ENCODE data around the gene AKAP13.
A peak's percentile ranks its signal among the peaks of the same experiment; 100 is the strongest.
"Not testable (repeated sequence)": the region's sequence is repeated elsewhere in the genome, so short reads cannot be mapped to it uniquely, and the experiment has no call there.

AKAP13 gene

GRCh38 chr15:85484923-85485322 lies 104.5 kb downstream of the AKAP13 start:
- DNase-seq, result not testable (repeated sequence)

GRCh38 chr15:85485956-85486567 lies 105.7 kb downstream of the AKAP13 start:
- DNase-seq, result peak; percentile 35

GRCh38 chr15:85487796-85488195 lies 107.4 kb downstream of the AKAP13 start:
- DNase-seq, result not testable (repeated sequence)

- DNase-seq, result no peak
Observed at GRCh38 chr15:85488997-85489396, 108.6 kb downstream of the AKAP13 start.

GRCh38 chr15:85489773-85490493 lies 109.5 kb downstream of the AKAP13 start:
- no peak for DNase-seq

- no peak for DNase-seq
Observed at GRCh38 chr15:85490856-85491255, 110.5 kb downstream of the AKAP13 start.

- no peak for DNase-seq
Observed at GRCh38 chr15:85491691-85492090, 111.3 kb downstream of the AKAP13 start.

- DNase-seq, result no peak
Observed at GRCh38 chr15:85492406-85492805, 112.0 kb downstream of the AKAP13 start.

GRCh38 chr15:85493260-85493659 lies 112.9 kb downstream of the AKAP13 start:
- no peak for DNase-seq

GRCh38 chr15:85494048-85494777 lies 113.8 kb downstream of the AKAP13 start:
- no peak for DNase-seq

GRCh38 chr15:85495096-85495495 lies 114.7 kb downstream of the AKAP13 start:
- DNase-seq, result no peak

GRCh38 chr15:85495544-85495943 lies 115.1 kb downstream of the AKAP13 start:
- no peak for DNase-seq

GRCh38 chr15:85496151-85496550 lies 115.7 kb downstream of the AKAP13 start:
- DNase-seq, result no peak

GRCh38 chr15:85496551-85497171 lies 116.3 kb downstream of the AKAP13 start:
- no peak for DNase-seq

GRCh38 chr15:85497172-85497569 lies 116.8 kb downstream of the AKAP13 start:
- no peak for DNase-seq

GRCh38 chr15:85498471-85498870 lies 118.1 kb downstream of the AKAP13 start:
- no peak for DNase-seq

GRCh38 chr15:85499371-85499887 lies 119.0 kb downstream of the AKAP13 start:
- DNase-seq, result no peak

- no peak for DNase-seq
Observed at GRCh38 chr15:85500060-85500708, 119.8 kb downstream of the AKAP13 start.

- DNase-seq, result no peak
Observed at GRCh38 chr15:85500729-85501128, 120.3 kb downstream of the AKAP13 start.

- DNase-seq, result no peak
Observed at GRCh38 chr15:85501574-85501973, 121.2 kb downstream of the AKAP13 start.

- no peak for DNase-seq
Observed at GRCh38 chr15:85503151-85503799, 122.9 kb downstream of the AKAP13 start.
